ENCODE data around the gene SRGAP1.
"Not testable (repeated sequence)": the region's sequence is repeated elsewhere in the genome, so short reads cannot be mapped to it uniquely, and the experiment has no call there.

The SRGAP1 gene

DNA sequence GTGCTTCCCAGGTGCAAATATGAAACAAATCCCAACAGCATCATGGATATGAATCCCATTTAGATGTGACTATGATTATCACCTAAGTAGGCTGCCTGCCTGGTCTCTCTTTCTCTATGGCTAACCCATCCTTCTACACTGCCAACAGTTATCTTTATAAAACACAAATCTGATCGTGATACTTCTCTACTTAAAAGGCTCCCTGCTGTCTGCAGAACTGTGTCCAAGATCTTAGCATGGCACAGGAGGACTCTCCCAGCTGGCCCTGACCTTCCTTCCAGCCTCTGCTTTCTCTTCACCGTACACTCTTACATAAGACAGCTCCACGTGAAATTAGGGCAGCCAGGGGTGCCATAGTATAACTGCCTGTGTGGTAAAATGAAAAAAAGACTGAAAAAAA is 3.5 kb upstream of the SRGAP1 start:
- H3K4me3 ChIP-seq (ENCODE audit: low read length) = no peak overlapping the region
- H3K27me3 ChIP-seq (ENCODE audit: control insufficient read depth, insufficient read depth, low read length) = peaks cover 15% of the 10 kb centered on the region
- no peaks in the 10 kb centered on the region for H3K36me3 ChIP-seq (ENCODE audit: control insufficient read depth, low read depth, low read length)
- H3K9me3 ChIP-seq (ENCODE audit: control insufficient read depth, low read depth, low read length) = no peaks in the 10 kb centered on the region
- peaks cover 7% of the 10 kb centered on the region for H3K4me1 ChIP-seq (ENCODE audit: control insufficient read depth, low read depth, low read length)
- H3K9ac ChIP-seq (ENCODE audit: low read length) = no peak overlapping the region
- no peak overlapping the region for H3K27ac ChIP-seq (ENCODE audit: low read length)

DNA sequence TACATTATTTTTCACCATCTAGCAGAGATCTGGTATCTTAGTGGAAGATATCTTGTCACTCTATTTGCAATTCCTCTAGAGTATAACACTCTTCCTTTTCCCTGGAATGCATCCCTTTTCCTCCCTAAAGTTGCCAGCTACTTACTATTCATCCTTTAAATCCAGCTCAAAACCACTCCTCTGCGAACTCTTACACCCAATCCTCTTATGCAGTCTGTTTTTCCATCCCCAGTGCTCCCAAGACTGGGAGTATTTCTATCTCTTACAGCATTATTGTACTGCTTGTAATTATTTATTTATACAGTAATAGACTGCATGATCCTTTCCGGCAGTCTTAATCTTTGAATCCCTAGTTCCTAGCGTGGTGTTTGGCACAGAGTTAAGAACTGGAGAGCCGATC is 2.9 kb upstream of the SRGAP1 start:
- no peaks in the 10 kb centered on the region for H3K36me3 ChIP-seq (ENCODE audit: control insufficient read depth, low read depth, low read length)
- H3K9ac ChIP-seq (ENCODE audit: low read length) = no peak overlapping the region
- H3K27ac ChIP-seq (ENCODE audit: low read length) = no peak overlapping the region
- no peak overlapping the region for H3K4me3 ChIP-seq (ENCODE audit: low read length)
- H3K27me3 ChIP-seq (ENCODE audit: control insufficient read depth, insufficient read depth, low read length) = peaks cover 16% of the 10 kb centered on the region
- H3K9me3 ChIP-seq (ENCODE audit: control insufficient read depth, low read depth, low read length) = no peaks in the 10 kb centered on the region
- peaks cover 7% of the 10 kb centered on the region for H3K4me1 ChIP-seq (ENCODE audit: control insufficient read depth, low read depth, low read length)

DNA sequence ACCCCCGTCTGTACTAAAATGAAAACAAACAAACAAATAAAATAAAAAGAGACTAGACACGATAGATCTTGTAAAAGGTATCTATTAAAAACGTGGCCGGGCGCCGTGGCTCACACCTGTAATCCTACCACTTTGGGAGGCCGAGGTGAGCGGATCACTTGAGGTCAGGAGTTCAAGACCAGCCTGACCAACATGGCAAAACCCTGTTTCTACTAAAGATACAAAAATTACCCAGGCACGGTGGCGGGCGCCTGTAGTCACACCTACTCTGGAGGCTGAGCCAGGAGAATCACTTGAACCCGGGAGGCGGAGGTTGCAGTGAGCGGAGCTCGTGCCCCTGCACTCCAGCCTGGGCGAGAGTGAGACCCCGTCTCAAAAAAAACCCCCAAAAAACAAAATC is 1.8 kb upstream of the SRGAP1 start:
- not testable (repeated sequence) for H3K9me3 ChIP-seq (ENCODE audit: control insufficient read depth, low read depth, low read length); H3K4me1 ChIP-seq (ENCODE audit: control insufficient read depth, low read depth, low read length); H3K27ac ChIP-seq (ENCODE audit: low read length); H3K36me3 ChIP-seq (ENCODE audit: control insufficient read depth, low read depth, low read length)
- H3K4me3 ChIP-seq (ENCODE audit: low read length) = peak overlapping the region; percentile 81
- H3K27me3 ChIP-seq (ENCODE audit: control insufficient read depth, insufficient read depth, low read length) = peaks cover 16% of the 10 kb centered on the region
- H3K9ac ChIP-seq (ENCODE audit: low read length) = peak overlapping the region; percentile 63

DNA sequence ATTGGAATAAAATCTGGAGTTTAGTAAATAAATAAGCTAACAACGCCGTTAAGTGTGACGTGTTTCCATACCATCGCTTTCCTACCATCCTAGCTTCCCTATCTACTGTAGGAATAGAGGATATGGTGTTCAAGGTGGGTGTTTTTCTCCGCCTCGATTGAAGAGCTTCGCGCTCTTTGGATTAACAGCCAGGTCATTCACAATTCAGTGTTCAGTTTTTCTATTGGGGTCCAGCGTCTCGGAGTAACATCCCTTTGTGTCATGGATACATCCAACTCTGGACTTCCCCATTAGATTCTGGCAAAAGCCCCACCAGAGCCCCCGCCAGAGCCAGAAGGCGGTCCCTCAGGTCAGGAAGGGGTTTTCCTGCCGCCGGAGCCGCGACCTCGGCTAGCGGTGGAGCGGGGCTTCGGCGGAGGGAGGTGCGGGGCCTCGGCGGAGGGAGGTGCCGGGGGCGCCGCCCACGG is 1.2 kb upstream of the SRGAP1 start:
- Histone ChIP-seq H3K27me3 (ENCODE audit: control insufficient read depth, insufficient read depth, low read length) (peaks cover 16% of the 10 kb centered on the region), H3K4me3 (ENCODE audit: low read length) (peak overlapping the region; percentile 81), H3K9me3 (ENCODE audit: control insufficient read depth, low read depth, low read length) (no peaks in the 10 kb centered on the region), H3K9ac (ENCODE audit: low read length) (peak overlapping the region; percentile 63), H3K27ac (ENCODE audit: low read length) (no peak overlapping the region), H3K36me3 (ENCODE audit: control insufficient read depth, low read depth, low read length) (no peaks in the 10 kb centered on the region), H3K4me1 (ENCODE audit: control insufficient read depth, low read depth, low read length) (peaks cover 7% of the 10 kb centered on the region)

DNA sequence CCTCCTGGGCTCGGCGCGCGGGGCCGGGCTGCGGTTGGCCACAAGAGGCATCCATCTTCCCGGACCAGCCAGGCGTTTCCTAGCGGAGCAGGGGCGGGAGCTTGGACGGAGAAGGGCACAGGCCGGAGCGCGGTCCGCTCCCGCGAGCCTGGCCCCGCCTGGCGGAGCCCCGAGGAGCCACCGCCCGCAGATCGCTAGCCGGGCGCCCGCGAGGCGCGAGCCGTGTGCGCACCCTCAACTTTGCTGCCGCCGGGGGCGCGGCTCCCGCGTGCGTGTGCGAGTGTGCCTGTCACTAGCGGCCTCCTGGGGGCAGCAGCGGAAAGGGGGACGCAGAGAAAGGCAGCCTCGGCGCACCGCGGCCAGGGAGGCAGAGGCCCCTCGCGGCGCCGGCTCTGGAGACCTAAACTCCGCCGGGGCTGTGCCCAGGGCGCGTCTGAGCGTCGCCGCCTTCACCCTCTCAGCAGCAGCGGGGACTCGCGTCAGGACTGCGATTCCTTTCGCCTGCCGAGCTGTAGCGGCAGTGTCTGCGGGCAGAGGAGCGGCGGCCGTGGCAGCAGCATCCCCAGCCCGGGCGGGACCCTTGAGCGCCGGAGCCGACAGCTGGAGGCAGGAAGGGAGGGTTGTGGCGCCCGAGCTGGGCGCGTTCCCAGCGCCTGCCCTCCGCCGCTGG is 644 bp upstream of the SRGAP1 start:
- peak overlapping the region; percentile 81 for H3K4me3 ChIP-seq (ENCODE audit: low read length)
- peaks cover 16% of the 10 kb centered on the region for H3K27me3 ChIP-seq (ENCODE audit: control insufficient read depth, insufficient read depth, low read length)
- peak overlapping the region; percentile 63 for H3K9ac ChIP-seq (ENCODE audit: low read length)
- H3K9me3 ChIP-seq (ENCODE audit: control insufficient read depth, low read depth, low read length) = no peaks in the 10 kb centered on the region
- H3K36me3 ChIP-seq (ENCODE audit: control insufficient read depth, low read depth, low read length) = no peaks in the 10 kb centered on the region
- H3K27ac ChIP-seq (ENCODE audit: low read length) = no peak overlapping the region
- peaks cover 7% of the 10 kb centered on the region for H3K4me1 ChIP-seq (ENCODE audit: control insufficient read depth, low read depth, low read length)

DNA sequence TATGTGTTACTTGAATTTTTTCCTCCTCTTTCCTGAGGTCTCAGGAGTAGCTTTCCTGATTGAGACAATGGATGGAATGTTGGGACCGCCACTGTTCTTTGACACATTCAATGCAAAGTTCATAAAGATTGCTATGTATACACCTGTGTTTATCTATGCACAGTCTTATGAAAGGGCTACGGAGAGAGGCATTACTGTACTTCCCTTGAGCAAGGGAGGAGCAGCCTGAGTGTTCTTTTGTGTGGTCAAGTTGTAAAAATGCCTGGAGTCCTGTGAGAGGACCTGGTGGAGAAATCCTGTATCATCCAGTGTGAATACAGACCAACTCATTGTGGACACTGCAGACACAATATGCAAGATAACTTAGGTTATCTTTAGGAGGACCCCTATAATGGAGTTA is 1.2 kb downstream of the SRGAP1 start:
- H3K9ac ChIP-seq (ENCODE audit: low read length) = peak overlapping the region; percentile 13
- peaks cover 7% of the 10 kb centered on the region for H3K4me1 ChIP-seq (ENCODE audit: control insufficient read depth, low read depth, low read length)
- peaks cover 16% of the 10 kb centered on the region for H3K27me3 ChIP-seq (ENCODE audit: control insufficient read depth, insufficient read depth, low read length)
- no peaks in the 10 kb centered on the region for H3K36me3 ChIP-seq (ENCODE audit: control insufficient read depth, low read depth, low read length)
- peak overlapping the region; percentile 81 for H3K4me3 ChIP-seq (ENCODE audit: low read length)
- no peak overlapping the region for H3K27ac ChIP-seq (ENCODE audit: low read length)
- no peaks in the 10 kb centered on the region for H3K9me3 ChIP-seq (ENCODE audit: control insufficient read depth, low read depth, low read length)

DNA sequence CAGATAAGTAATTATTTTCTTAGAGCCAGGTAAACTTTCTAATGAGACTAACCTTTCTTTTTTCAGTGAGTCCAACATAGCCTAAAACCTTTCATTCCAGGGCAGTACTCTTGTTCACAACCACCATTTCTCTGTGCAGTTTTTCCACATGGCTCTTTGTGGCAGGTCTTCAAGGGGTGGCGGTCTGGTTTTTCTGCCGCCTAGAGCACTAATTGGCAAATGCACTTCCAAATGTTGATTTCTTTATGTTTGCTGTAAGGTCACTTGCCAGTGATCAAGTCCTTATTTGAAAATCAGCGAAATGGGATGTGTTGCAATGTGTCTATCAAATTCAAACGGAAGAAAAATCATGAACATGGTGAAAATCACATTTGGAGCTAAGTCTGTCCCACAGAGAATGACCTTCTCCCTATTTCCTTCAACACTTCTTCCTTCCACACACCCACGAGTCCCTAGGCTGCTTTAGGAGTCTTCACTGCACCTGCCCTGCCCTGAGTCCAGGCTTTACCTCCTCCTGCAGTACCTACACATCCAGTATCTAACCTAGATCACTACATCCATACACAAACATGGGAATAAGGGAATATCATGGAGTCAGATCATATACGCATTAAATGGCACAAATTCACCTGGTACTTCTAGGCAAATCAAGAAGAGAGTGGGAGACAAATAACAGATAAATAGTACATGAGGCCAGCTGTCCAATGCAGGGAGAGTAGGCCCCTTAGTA is 1.9 kb downstream of the SRGAP1 start:
- peaks cover 16% of the 10 kb centered on the region for H3K27me3 ChIP-seq (ENCODE audit: control insufficient read depth, insufficient read depth, low read length)
- H3K4me1 ChIP-seq (ENCODE audit: control insufficient read depth, low read depth, low read length) = peaks cover 7% of the 10 kb centered on the region
- H3K9me3 ChIP-seq (ENCODE audit: control insufficient read depth, low read depth, low read length) = no peaks in the 10 kb centered on the region
- H3K4me3 ChIP-seq (ENCODE audit: low read length) = peak overlapping the region; percentile 81
- H3K36me3 ChIP-seq (ENCODE audit: control insufficient read depth, low read depth, low read length) = no peaks in the 10 kb centered on the region
- H3K27ac ChIP-seq (ENCODE audit: low read length) = no peak overlapping the region
- no peak overlapping the region for H3K9ac ChIP-seq (ENCODE audit: low read length)

DNA sequence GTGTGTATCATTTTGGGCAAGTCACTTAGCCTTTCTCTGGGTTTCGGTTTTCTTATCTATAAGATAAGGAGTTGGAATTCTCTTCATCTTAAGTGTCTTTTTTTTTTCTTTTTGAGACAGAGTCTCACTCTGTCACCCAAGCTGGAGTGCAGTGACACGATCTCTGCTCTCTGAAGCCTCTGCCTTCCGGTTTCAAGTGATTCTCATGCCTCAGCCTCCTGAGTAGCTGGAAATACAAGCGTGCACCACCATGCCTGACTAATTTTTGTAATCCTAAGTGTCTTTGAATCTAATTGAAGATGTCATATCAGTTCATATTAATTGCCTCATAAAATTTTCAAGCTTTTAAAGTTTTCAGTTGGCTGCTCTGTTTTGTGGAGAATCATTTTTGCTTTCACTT is 4.0 kb downstream of the SRGAP1 start:
- Histone ChIP-seq H3K9ac (ENCODE audit: low read length) (no peak overlapping the region), H3K4me3 (ENCODE audit: low read length) (no peak overlapping the region), H3K27ac (ENCODE audit: low read length) (no peak overlapping the region), H3K36me3 (ENCODE audit: control insufficient read depth, low read depth, low read length) (no peaks in the 10 kb centered on the region), H3K9me3 (ENCODE audit: control insufficient read depth, low read depth, low read length) (no peaks in the 10 kb centered on the region), H3K4me1 (ENCODE audit: control insufficient read depth, low read depth, low read length) (peaks cover 7% of the 10 kb centered on the region), H3K27me3 (ENCODE audit: control insufficient read depth, insufficient read depth, low read length) (peaks cover 16% of the 10 kb centered on the region)

DNA sequence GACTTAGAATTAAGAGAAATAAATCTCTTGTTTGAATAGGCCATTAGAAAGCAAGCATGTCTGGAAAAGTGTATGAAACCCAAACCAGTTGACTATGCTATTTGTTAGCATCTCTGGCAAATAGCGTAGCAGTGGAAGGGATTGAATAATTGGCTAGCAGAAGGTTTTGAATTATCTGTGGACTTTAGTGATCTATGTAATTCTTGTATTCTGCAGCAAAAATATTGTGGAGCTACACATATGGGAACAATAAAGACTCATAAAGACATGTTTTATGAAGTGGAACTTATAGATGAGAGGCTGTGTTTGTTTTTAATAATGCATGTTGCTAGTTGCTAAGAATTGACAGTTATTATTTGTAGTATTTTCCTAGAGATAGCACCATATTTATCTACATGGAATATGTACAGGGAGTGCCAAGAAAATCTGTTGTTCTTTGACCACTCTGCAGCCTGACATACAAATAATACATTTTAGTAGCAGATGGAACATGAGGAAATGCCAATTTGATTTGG is 4.7 kb downstream of the SRGAP1 start:
- H3K9me3 ChIP-seq (ENCODE audit: control insufficient read depth, low read depth, low read length) = no peaks in the 10 kb centered on the region
- H3K27me3 ChIP-seq (ENCODE audit: control insufficient read depth, insufficient read depth, low read length) = peaks cover 16% of the 10 kb centered on the region
- peaks cover 7% of the 10 kb centered on the region for H3K4me1 ChIP-seq (ENCODE audit: control insufficient read depth, low read depth, low read length)
- no peak overlapping the region for H3K4me3 ChIP-seq (ENCODE audit: low read length)
- no peak overlapping the region for H3K27ac ChIP-seq (ENCODE audit: low read length)
- H3K9ac ChIP-seq (ENCODE audit: low read length) = no peak overlapping the region
- H3K36me3 ChIP-seq (ENCODE audit: control insufficient read depth, low read depth, low read length) = no peaks in the 10 kb centered on the region

DNA sequence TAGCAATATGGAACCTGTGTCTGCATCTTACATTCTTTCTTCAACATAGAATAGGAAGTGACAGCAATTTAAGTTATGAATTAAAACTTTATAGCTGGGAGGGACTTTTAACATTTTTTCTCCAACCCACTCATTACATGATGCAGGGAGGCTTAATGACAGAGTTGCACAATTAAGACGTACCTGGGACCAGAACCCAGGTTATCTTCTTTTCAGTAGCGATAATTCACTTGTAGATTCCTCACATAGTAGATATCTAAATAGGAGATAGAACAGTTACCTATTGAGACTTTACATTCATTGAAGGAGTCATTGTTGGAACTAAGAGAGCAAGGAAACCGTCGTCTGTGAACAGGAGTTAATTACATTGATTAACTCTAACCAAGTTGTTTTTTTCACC is 5.1 kb downstream of the SRGAP1 start:
- H3K4me1 ChIP-seq (ENCODE audit: control insufficient read depth, low read depth, low read length) = peaks cover 7% of the 10 kb centered on the region
- H3K4me3 ChIP-seq (ENCODE audit: low read length) = no peak overlapping the region
- H3K9ac ChIP-seq (ENCODE audit: low read length) = no peak overlapping the region
- no peaks in the 10 kb centered on the region for H3K36me3 ChIP-seq (ENCODE audit: control insufficient read depth, low read depth, low read length)
- H3K27me3 ChIP-seq (ENCODE audit: control insufficient read depth, insufficient read depth, low read length) = peaks cover 14% of the 10 kb centered on the region
- H3K9me3 ChIP-seq (ENCODE audit: control insufficient read depth, low read depth, low read length) = no peaks in the 10 kb centered on the region
- no peak overlapping the region for H3K27ac ChIP-seq (ENCODE audit: low read length)

DNA sequence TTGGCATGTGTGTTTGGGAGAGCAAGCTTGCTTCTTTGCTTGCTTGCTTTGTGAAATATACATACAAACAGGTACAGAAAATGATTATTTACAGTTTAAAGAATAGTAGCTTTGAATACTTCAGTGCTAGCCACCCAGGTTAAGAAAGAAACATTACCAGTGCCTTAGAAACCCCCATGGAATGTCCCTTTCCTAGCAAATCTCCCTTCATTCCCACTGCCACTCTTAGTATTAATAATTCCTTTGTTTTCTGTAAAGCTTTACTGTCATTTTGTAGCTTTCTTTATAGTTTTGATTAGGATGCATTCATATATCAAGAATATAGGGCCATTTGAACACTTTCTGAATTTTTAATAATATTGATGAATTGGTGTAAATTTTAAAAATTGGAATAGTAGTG is 9.5 kb downstream of the SRGAP1 start:
- Histone ChIP-seq H3K9me3 (ENCODE audit: control insufficient read depth, low read depth, low read length) (no peaks in the 10 kb centered on the region), H3K4me1 (ENCODE audit: control insufficient read depth, low read depth, low read length) (no peaks in the 10 kb centered on the region), H3K9ac (ENCODE audit: low read length) (no peak overlapping the region), H3K36me3 (ENCODE audit: control insufficient read depth, low read depth, low read length) (no peaks in the 10 kb centered on the region), H3K4me3 (ENCODE audit: low read length) (no peak overlapping the region), H3K27me3 (ENCODE audit: control insufficient read depth, insufficient read depth, low read length) (no peaks in the 10 kb centered on the region), H3K27ac (ENCODE audit: low read length) (no peak overlapping the region)

DNA sequence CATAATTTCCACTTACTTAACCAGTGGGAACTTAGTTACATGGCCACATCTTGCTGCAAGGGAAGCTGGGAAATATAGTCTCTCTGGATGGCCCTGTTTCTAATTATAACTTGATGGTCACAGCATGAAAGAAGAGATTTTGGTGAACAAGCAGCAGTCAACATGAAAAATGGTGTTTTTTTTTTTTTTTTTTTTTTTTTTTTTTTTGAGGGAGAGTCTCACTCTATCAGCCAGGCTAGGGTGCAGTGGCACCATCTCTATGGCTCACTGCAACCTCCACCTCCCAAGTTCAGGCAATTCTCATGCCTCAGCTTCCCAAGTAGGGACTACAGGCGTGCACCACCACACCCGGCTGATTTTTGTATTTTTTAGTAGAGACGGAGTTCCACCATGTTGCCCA is 10.8 kb downstream of the SRGAP1 start:
- no peak overlapping the region for H3K4me3 ChIP-seq (ENCODE audit: low read length)
- H3K4me1 ChIP-seq (ENCODE audit: control insufficient read depth, low read depth, low read length) = no peaks in the 10 kb centered on the region
- no peaks in the 10 kb centered on the region for H3K36me3 ChIP-seq (ENCODE audit: control insufficient read depth, low read depth, low read length)
- no peak overlapping the region for H3K27ac ChIP-seq (ENCODE audit: low read length)
- no peaks in the 10 kb centered on the region for H3K27me3 ChIP-seq (ENCODE audit: control insufficient read depth, insufficient read depth, low read length)
- no peak overlapping the region for H3K9ac ChIP-seq (ENCODE audit: low read length)
- H3K9me3 ChIP-seq (ENCODE audit: control insufficient read depth, low read depth, low read length) = no peaks in the 10 kb centered on the region
